COLO668 (cell line): Measurements from ENCODE around the gene TIMMDC1.
A peak's percentile ranks its signal among the peaks of the same experiment; 100 is the strongest.
"Not testable (repeated sequence)": the region's sequence is repeated elsewhere in the genome, so short reads cannot be mapped to it uniquely, and the experiment has no call there.

Experiments
- DNase-seq: peaks from one replicate; lab custom pipeline; 2025; ENCODE audit not compliant: unreplicated experiment; lab: John Stamatoyannopoulos, UW

TIMMDC1 gene

GRCh38 chr3:119553823-119554415, 55.6 kb downstream of the TIMMDC1 start:
- no peak for DNase-seq

GRCh38 chr3:119555309-119555735, 57.0 kb downstream of the TIMMDC1 start:
- no peak for DNase-seq

- DNase-seq = no peak
Observed at GRCh38 chr3:119555929-119556328, 57.6 kb downstream of the TIMMDC1 start.

- no peak for DNase-seq
Observed at GRCh38 chr3:119557192-119557876, 59.0 kb downstream of the TIMMDC1 start.

GRCh38 chr3:119557877-119558269, 59.5 kb downstream of the TIMMDC1 start:
- no peak for DNase-seq

- no peak for DNase-seq
Observed at GRCh38 chr3:119558626-119559317, 60.4 kb downstream of the TIMMDC1 start.

GRCh38 chr3:119559441-119559963, 61.2 kb downstream of the TIMMDC1 start, which contains the start of gene CD80:
Gene CD80 (minus strand): TSS chr3:119559614. CDS start chr3:119557728, 1,886 bp downstream.
- DNase-seq = peak; percentile 3

GRCh38 chr3:119560160-119560559, 61.8 kb downstream of the TIMMDC1 start:
- no peak for DNase-seq

- DNase-seq = no peak
Observed at GRCh38 chr3:119562307-119562961, 64.1 kb downstream of the TIMMDC1 start.

- DNase-seq = not testable (repeated sequence)
Observed at GRCh38 chr3:119563334-119563733, 65.0 kb downstream of the TIMMDC1 start.

GRCh38 chr3:119569156-119569555, 70.8 kb downstream of the TIMMDC1 start:
- no peak for DNase-seq

GRCh38 chr3:119570229-119570628, 71.9 kb downstream of the TIMMDC1 start:
- DNase-seq = no peak

- no peak for DNase-seq
Observed at GRCh38 chr3:119571230-119571629, 72.9 kb downstream of the TIMMDC1 start.

- DNase-seq = no peak
Observed at GRCh38 chr3:119571688-119572087, 73.3 kb downstream of the TIMMDC1 start.
